ENCODE results near the gene RPL10A.
"Not testable (repeated sequence)": the region's sequence is repeated elsewhere in the genome, so short reads cannot be mapped to it uniquely, and the experiment has no call there.

The RPL10A gene

DNA sequence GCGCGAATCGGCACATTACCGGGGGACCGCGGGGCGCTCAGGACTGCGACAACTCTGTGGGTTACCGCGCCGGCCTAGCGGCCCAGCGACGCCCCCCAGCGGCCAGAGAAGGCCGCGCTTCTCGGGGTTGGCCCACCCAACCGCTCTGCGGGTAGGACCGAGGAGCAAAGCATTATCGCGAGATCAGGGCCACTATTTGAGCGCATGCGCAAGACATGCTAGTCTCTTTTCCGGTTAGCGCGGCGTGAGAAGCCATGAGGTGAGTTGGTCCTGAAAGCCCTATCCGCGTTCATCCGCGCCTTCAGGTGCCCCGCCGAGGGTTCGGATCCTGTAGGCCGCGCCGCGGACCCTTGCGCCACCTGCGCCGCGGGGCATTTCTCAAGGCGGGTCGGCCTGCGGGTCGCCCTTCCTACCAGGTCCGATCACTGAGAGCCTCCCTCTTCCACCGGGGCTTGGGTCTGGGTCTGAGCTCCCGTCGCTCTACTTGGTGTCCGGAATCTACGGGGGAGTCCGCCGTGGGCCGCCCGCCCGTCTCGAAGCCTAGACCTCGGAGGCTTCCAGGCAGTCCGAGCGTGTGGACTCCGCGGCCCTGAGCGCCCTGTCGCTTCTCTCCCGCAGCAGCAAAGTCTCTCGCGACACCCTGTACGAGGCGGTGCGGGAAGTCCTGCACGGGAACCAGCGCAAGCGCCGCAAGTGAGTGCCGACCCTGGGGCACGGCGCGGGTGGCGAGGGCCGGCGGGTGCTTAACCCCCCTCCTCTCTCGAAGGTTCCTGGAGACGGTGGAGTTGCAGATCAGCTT is at the start of gene RPL10A:
Gene RPL10A, plus strand, starts transcription at position 221 of the 799 bp plus-strand sequence. Its CDS starts 34 bp downstream, at position 255.
- peak; percentile 91 to 95 for DNase-seq (ENCODE audit: extremely low read depth in 1 of 2, low read depth in 1 of 2)

GRCh38 chr6:35419417-35419816 is 48.8 kb upstream of the RPL10A start:
- DNase-seq (ENCODE audit: extremely low read depth in 1 of 2, low read depth in 1 of 2): no peak

- no peak for DNase-seq (ENCODE audit: extremely low read depth in 1 of 2, low read depth in 1 of 2)
Observed at GRCh38 chr6:35419961-35420360, 48.2 kb upstream of the RPL10A start.

GRCh38 chr6:35425284-35425683 is 42.9 kb upstream of the RPL10A start:
- DNase-seq (ENCODE audit: extremely low read depth in 1 of 2, low read depth in 1 of 2): no peak

DNA sequence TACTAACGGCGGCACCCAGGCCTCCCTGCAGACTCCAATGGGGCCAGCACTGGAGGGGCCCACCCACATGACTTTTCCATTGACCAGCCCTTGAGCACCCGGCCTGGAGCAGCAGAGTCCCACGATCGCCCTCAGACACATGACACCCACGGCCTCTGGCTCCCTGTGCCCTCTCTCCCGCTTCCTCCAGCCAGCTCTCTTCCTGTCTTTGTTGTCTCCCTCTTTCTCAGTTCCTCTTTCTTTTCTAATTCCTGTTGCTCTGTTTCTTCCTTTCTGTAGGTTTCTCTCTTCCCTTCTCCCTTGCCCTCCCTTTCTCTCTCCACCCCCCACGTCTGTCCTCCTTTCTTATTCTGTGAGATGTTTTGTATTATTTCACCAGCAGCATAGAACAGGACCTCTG is 42.1 kb upstream of the RPL10A start:
- DNase-seq (ENCODE audit: extremely low read depth in 1 of 2, low read depth in 1 of 2): no peak

- no peak for DNase-seq (ENCODE audit: extremely low read depth in 1 of 2, low read depth in 1 of 2)
Observed at GRCh38 chr6:35427435-35427834, 40.8 kb upstream of the RPL10A start.

GRCh38 chr6:35427851-35428321 is 40.3 kb upstream of the RPL10A start:
- no peak for DNase-seq (ENCODE audit: extremely low read depth in 1 of 2, low read depth in 1 of 2)

DNA sequence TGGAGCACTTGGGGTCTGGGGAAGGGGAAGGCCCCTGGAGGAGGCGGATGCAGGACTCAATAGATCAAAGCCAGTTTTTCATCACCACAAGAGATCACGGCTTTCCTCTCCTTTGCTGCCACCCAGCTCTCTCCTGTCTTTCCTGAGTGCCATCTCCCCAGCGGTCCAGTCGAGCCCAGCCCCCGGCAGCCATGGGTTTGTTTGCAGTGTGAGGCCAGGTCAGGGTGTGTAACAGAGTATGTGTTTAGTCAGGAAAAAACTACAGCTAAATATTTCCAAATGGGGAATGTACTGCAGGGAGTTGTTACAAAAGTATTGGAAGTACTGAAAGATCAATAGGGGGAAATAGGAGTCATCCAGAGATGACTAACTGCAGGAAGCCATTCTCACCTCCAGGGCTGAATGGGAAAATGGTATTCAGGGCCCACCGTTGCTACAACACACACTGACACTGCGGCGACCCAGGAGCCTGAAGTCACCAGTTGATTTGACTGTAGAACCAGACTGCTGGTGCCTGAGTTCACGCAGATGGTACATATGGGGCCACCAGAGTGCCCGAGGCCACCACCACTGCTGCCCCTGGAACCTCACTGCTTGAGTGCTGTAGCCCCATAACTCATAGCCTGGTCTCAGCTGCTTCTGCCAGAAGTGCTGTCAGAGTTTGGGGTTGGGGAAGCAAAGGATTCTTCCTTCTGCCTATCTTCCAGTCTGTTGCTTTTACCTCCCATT is 39.6 kb upstream of the RPL10A start:
- DNase-seq (ENCODE audit: extremely low read depth in 1 of 2, low read depth in 1 of 2): no peak

DNA sequence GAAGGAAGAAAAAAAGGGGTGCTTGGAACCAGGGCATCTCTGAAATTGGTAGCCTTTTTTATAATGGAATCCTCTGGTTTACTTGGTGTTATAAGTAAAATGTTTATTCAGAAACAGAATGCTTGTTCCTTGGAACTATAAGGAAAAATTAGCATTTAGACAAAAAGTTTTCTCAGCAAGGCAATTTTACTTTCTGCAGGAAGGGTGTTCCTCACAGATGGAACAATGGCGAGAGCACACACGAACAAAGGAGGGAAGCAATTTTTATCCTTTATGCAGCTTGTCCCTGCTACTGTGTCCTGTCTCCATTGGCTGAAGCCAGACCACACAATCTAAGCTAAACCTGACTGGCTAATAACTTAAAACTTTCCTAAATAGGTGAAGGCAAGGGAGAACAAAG is 38.7 kb upstream of the RPL10A start:
- no peak for DNase-seq (ENCODE audit: extremely low read depth in 1 of 2, low read depth in 1 of 2)

- DNase-seq (ENCODE audit: extremely low read depth in 1 of 2, low read depth in 1 of 2): no peak
Observed at GRCh38 chr6:35432291-35432690, 35.9 kb upstream of the RPL10A start.

DNA sequence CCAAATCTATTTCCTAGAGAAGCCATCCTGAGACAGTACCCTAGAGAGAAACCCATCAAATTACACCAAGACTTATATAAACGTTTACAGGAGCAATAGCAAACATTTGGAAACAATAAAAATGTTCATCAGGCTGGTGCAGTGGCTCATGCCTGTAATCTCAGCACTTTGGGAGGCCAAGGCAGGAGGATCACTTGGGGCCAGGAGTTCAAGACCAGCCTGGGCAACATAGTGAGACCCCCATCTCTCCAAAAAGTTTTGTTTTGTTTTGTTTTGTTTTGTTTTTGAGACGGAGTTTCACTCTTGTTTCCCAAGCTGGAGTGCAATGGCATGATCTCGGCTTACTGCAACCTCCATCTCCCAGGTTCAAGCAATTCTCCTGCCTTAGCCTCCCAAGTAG is 35.5 kb upstream of the RPL10A start:
- DNase-seq (ENCODE audit: extremely low read depth in 1 of 2, low read depth in 1 of 2): not testable (repeated sequence)

GRCh38 chr6:35435074-35435837 is 32.9 kb upstream of the RPL10A start:
- no peak for DNase-seq (ENCODE audit: extremely low read depth in 1 of 2, low read depth in 1 of 2)

- DNase-seq (ENCODE audit: extremely low read depth in 1 of 2, low read depth in 1 of 2): no peak
Observed at GRCh38 chr6:35436071-35436857, 31.9 kb upstream of the RPL10A start.

- not testable (repeated sequence) for DNase-seq (ENCODE audit: extremely low read depth in 1 of 2, low read depth in 1 of 2)
Observed at GRCh38 chr6:35438378-35439065, 29.7 kb upstream of the RPL10A start.

- no peak for DNase-seq (ENCODE audit: extremely low read depth in 1 of 2, low read depth in 1 of 2)
Observed at GRCh38 chr6:35439308-35439707, 28.9 kb upstream of the RPL10A start.

- DNase-seq (ENCODE audit: extremely low read depth in 1 of 2, low read depth in 1 of 2): no peak
Observed at GRCh38 chr6:35441205-35441604, 27.0 kb upstream of the RPL10A start.

GRCh38 chr6:35441642-35442041 is 26.6 kb upstream of the RPL10A start:
- no peak for DNase-seq (ENCODE audit: extremely low read depth in 1 of 2, low read depth in 1 of 2)

- DNase-seq (ENCODE audit: extremely low read depth in 1 of 2, low read depth in 1 of 2): no peak
Observed at GRCh38 chr6:35442693-35443092, 25.5 kb upstream of the RPL10A start.

DNA sequence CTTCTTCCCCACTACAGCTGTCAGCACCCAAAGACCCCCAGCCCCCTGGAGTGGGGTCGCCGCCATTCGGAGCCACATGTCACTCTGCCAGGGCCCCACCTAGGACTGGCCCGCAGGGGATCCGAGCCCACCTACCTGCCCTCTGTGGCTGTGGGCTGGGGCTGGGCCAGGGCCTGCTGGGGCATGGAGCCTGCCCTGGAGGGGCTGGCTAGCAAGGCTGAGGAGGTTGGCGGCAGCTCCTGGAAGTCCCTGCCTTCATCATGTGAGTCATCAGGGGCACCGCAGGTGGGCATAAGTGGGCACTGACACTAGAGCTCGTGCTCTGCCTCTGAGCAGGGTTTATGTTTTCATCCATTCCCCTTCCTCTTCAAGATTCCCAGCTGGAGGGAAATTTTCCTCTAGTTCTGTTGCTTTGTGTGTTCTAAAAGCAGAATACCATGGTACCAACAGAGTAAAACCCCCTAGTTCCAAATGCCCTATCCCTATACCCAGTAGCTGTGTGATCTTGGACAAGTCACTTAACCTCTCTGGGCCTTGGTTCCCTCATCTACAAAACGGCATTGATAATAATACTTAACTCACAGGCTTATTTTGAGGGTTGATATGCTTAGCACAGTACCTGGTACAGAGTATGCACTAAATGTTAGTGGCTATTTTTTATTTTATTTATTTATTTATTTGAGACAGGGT is 24.7 kb upstream of the RPL10A start:
- no peak for DNase-seq (ENCODE audit: extremely low read depth in 1 of 2, low read depth in 1 of 2)

All from activated CD8-positive, alpha-beta memory T cell treated with anti-CD3 and anti-CD28 coated beads for 1 hour (primary cell).